Heart left ventricle (tissue), 16 donors: Measurements from ENCODE around the gene CCL27. TPM values are rescaled to one million over a fixed set of nuclear protein-coding genes. Genes with fewer than 3 reads are reported as not detected.
A peak's percentile ranks its signal among the peaks of the same experiment; 100 is the strongest.

Source experiments
- ATAC-seq, 4 donors: fragments of 200-7000 bp; cut with Tn5 transposase; one replicate each; pipeline ENCODE4 v1.9.1; 2020 to 2022; ENCODE audit warnings: moderate library complexity in 4 of 4, mild to moderate bottlenecking in 3 of 4, moderate number of reproducible peaks in 1 of 4
- DNase-seq, 5 donors: peaks; one replicate each; pipeline ENCODE4 v3.0.0-alpha.2; 2020
- H3K27ac ChIP-seq, 12 donors: fragments of 200-600 bp; sonication (generic) in 4 of 12; one replicate each; pipeline versions ENCODE4 v1.5.0 to v1.8.0; 2016 to 2022; ENCODE audit warnings: mild to moderate bottlenecking in 2 of 12
- H3K27me3 ChIP-seq, 9 donors: fragments of 200-600 bp; sonication (generic) in 2 of 9; one replicate each; pipeline versions ENCODE4 v1.5.1 to v1.8.0; 2016 to 2022; ENCODE audit warnings: mild to moderate bottlenecking in 3 of 9
- H3K36me3 ChIP-seq, 9 donors: fragments of 200-600 bp; sonication (generic) in 2 of 9; one replicate each; pipeline versions ENCODE4 v1.5.0 to v1.8.0; 2018 to 2022; ENCODE audit warnings: mild to moderate bottlenecking in 2 of 9
- H3K4me1 ChIP-seq, 12 donors: fragments of 200-600 bp; sonication (generic) in 4 of 12; one replicate each; pipeline versions ENCODE4 v1.5.0 to v1.8.0; 2016 to 2022; ENCODE audit warnings: mild to moderate bottlenecking in 3 of 12
- H3K4me3 ChIP-seq, 12 donors: fragments of 200-600 bp; sonication (generic) in 4 of 12; one replicate each; pipeline versions ENCODE4 v1.5.0 to v1.8.0; 2017 to 2022; ENCODE audit warnings: mild to moderate bottlenecking in 9 of 12, moderate library complexity in 4 of 12
- H3K9me3 ChIP-seq, 12 donors: fragments of 200-600 bp; sonication (generic) in 4 of 12; one replicate each; pipeline versions ENCODE4 v1.5.0 to v1.8.0; 2016 to 2022; ENCODE audit warnings: mild to moderate bottlenecking in 1 of 12
- CTCF ChIP-seq, 12 donors: fragments of 200-600 bp; sonication (generic) in 4 of 12; IDR thresholded peaks; one replicate each; pipeline versions ENCODE4 v1.5.0 to v1.8.0; 2018 to 2022; ENCODE audit warnings: antibody characterized with exemption in 12 of 12, mild to moderate bottlenecking in 5 of 12
- POLR2A ChIP-seq, 2 donors: fragments of 450-650 bp; IDR thresholded peaks; one replicate each; pipeline ENCODE4 v1.6.1; 2017; ENCODE audit warnings: antibody characterized with exemption in 2 of 2, mild to moderate bottlenecking in 2 of 2, moderate library complexity in 2 of 2
- WGBS, 4 donors: extraction: QIAGEN DNeasy Blood & Tissue Kit in 2 of 4; methylation state at CpG; one replicate each; pipeline versions ENCODE4 v1.1.5 to v1.1.7; 2013 to 2018; 5-methylcytosine and 5-hydroxymethylcytosine counted together
- intact Hi-C, 10 donors: fragments of 100-400 bp; cut with DNase I; formaldehyde crosslinking; loops; one replicate each; pipeline versions ENCODE4 v1.11.1 to v1.14.2; 2022
- polyA plus RNA-seq, 2 donors: library from polyadenylated mRNA; stranded (reverse); fragments of 200-250 nt; gene quantifications; one replicate each; pipeline ENCODE4 v1.2.3, GENCODE V29; 2013
- total RNA-seq, 9 donors: library from RNA; depleted of rRNA in 2 of 9; stranded (reverse); fragments of >200 nt in 2 of 9; fragmentation: NEBNext Ultra II Directional in 3 of 9; extraction: Animal tissue kit (Norgen Biotek cat#: 25700) in 3 of 9; gene quantifications; one replicate each; pipeline versions ENCODE4 v1.1.0 to v1.2.4, GENCODE V29; 2016 to 2023
- donor health status: ischemic (EF 13 %, LVEDD 7.1; RV severe dilation, severe dysfunction).
- donor health status: healthy with polysubstance abuse.
- donor health status: DM: no; HTN: yes; CAD: no.
- donor health status: DM: no; HTN: no; CAD: no.
- donor health status: ischemic (EF 25% LVEDD 6.9; RV normal size, moderate dysfunction).
- donor health status: ischemic (EF 25% LVEDD 5.7; RV mildly dilated, moderate dysfunction).
- donor health status: healthy.
- donor health status: DM: yes; HTN: yes; CAD: no.
- donor health status: ischemic (EF 35%, LVEDD 5.7; RV mildly dilated, moderate dysfunction).
- donor health status: nonischemic (EF 11% LVEDD 7.7; RV severe dilation, severe dysfunction).
- donor health status: DM: yes; HTN: yes; CAD: no.
- donor health status: PGD.
- donor health status: ischemic (EF 29% LVEDD 5.4; RV normal size, mild dysfunction).
- donor health status: nonischemic (EF 23%, LVEDD 6.1; RV moderate dilation, normal function).

Gene CCL27
- total and polyA plus RNA-seq, 11 donors: 0.35 to 0.57 (median 0.40) TPM; not detected in 8

- no peaks in the 10 kb centered on the region for H3K27me3 ChIP-seq
- no peak for TF ChIP-seq POLR2A (IDR thresholded peaks at IDR 0.05)
- no peak for TF ChIP-seq CTCF (IDR thresholded peaks at IDR 0.05)
- intact Hi-C loops: no loop called here
- 85 to 91% (median 87%) methylated on average over 3 of the region's 3 CpGs for WGBS, 4 donors
- ATAC-seq: no peak
- DNase-seq: no peak
- H3K4me1 ChIP-seq: no peaks in the 10 kb centered on the region
- H3K36me3 ChIP-seq: no peaks in the 10 kb centered on the region
- no peak overlapping the region for H3K4me3 ChIP-seq
- H3K9me3 ChIP-seq: peaks cover 0 to 9% (median 0%) of the 10 kb centered on the region in 12 donors
- H3K27ac ChIP-seq: no peak overlapping the region
Measured at GRCh38 chr9:34674440-34674839, 12.0 kb upstream of the CCL27 start.

GRCh38 chr9:34671307-34671706, 8.8 kb upstream of the CCL27 start:
- TF ChIP-seq CTCF (IDR thresholded peaks at IDR 0.05) (no peak), POLR2A (IDR thresholded peaks at IDR 0.05) (no peak)
- H3K36me3 ChIP-seq: peaks cover 0 to 6% (median 0%) of the 10 kb centered on the region in 9 donors
- H3K27me3 ChIP-seq: no peaks in the 10 kb centered on the region
- H3K4me3 ChIP-seq: no peak overlapping the region
- no peak overlapping the region for H3K27ac ChIP-seq
- 50 to 71% (median 61%) methylated on average over 1 of the region's 1 CpG for WGBS, 4 donors
- H3K4me1 ChIP-seq: peaks cover 0 to 11% (median under 1%) of the 10 kb centered on the region in 12 donors
- peak in 1 of 5 donors; percentile 12 for DNase-seq
- intact Hi-C loops: no loop called here
- H3K9me3 ChIP-seq: peaks cover 0 to 9% (median 0%) of the 10 kb centered on the region in 12 donors
- no peak for ATAC-seq

- no peak overlapping the region for H3K27ac ChIP-seq
- peaks cover 0 to 6% (median 0%) of the 10 kb centered on the region in 9 donors for H3K36me3 ChIP-seq
- 89 to 96% (median 93%) methylated on average over 5 of the region's 5 CpGs for WGBS, 4 donors
- no peak for TF ChIP-seq POLR2A (IDR thresholded peaks at IDR 0.05)
- TF ChIP-seq CTCF (IDR thresholded peaks at IDR 0.05): no peak
- no peaks in the 10 kb centered on the region for H3K27me3 ChIP-seq
- peaks cover 0 to 9% (median 0%) of the 10 kb centered on the region in 12 donors for H3K9me3 ChIP-seq
- peaks cover 0 to 15% (median 4%) of the 10 kb centered on the region in 12 donors for H3K4me1 ChIP-seq
- intact Hi-C loops: loop anchor here in 2 of 10 donors (5.0 to 10.0 kb wide), 3 partner anchors 32 to 432 kb away; partner anchors contain the start of genes FANCG (in 1 of the 2), STOML2 (in 1 of the 2) and VCP (in 1 of the 2)
- ATAC-seq: no peak
- H3K4me3 ChIP-seq: no peak overlapping the region
- peak in 1 of 5 donors; percentile 1 for DNase-seq
Measured at GRCh38 chr9:34669809-34670562, 7.5 kb upstream of the CCL27 start.
